Esophagus (tissue), 2 donors: Measurements from ENCODE around the gene SRMS. TPM values are rescaled to one million over a fixed set of nuclear protein-coding genes. Genes with fewer than 3 reads are reported as not detected.

Experiments used
- H3K27ac ChIP-seq, 2 donors: one replicate each; pipeline ENCODE4 v1.5.1; 2013; ENCODE audit warnings: low read depth in 2 of 2, mild to moderate bottlenecking in 2 of 2, inconsistent platforms in 1 of 2, low read length in 1 of 2, moderate library complexity in 1 of 2
- H3K27me3 ChIP-seq, 2 donors: one replicate each; pipeline ENCODE4 v1.6.1; 2013; ENCODE audit warnings: low read length in 2 of 2, control low read depth in 1 of 2, mild to moderate bottlenecking in 1 of 2; ENCODE audit not compliant: insufficient read depth in 2 of 2, control insufficient read depth in 1 of 2
- H3K36me3 ChIP-seq, 2 donors: one replicate each; pipeline ENCODE4 v1.6.1; 2013; ENCODE audit warnings: low read length in 1 of 2; ENCODE audit not compliant: control insufficient read depth in 2 of 2, insufficient read depth in 2 of 2
- H3K4me1 ChIP-seq, 2 donors: one replicate each; pipeline ENCODE4 v1.6.1; 2013; ENCODE audit warnings: low read length in 1 of 2; ENCODE audit not compliant: control insufficient read depth in 2 of 2, insufficient read depth in 2 of 2
- H3K4me3 ChIP-seq, 2 donors: one replicate each; pipeline ENCODE4 v1.5.1; 2013; ENCODE audit warnings: low read length in 2 of 2, mild to moderate bottlenecking in 2 of 2, low read depth in 1 of 2, moderate library complexity in 1 of 2
- H3K9me3 ChIP-seq, 2 donors: one replicate each; pipeline ENCODE4 v1.6.1; 2013; ENCODE audit warnings: mild to moderate bottlenecking in 2 of 2, low read depth in 1 of 2, low read length in 1 of 2, moderate library complexity in 1 of 2; ENCODE audit not compliant: control insufficient read depth in 2 of 2, insufficient read depth in 1 of 2
- WGBS, 2 donors: extraction: QIAGEN DNeasy Blood & Tissue Kit; methylation state at CpG; one replicate each; pipeline ENCODE4 v1.1.7; 2013; 5-methylcytosine and 5-hydroxymethylcytosine counted together
- polyA plus RNA-seq, 2 donors: library from polyadenylated mRNA; stranded (reverse); fragments of 200-250 nt; gene quantifications; one replicate each; pipeline ENCODE4 v1.2.3, GENCODE V29; 2013
- donor health status: healthy with polysubstance abuse.
- donor health status: Bipolar disorder and iron deficiency.

Gene SRMS
- polyA plus RNA-seq, 2 donors, result 0.04 TPM; not detected in 1

DNA sequence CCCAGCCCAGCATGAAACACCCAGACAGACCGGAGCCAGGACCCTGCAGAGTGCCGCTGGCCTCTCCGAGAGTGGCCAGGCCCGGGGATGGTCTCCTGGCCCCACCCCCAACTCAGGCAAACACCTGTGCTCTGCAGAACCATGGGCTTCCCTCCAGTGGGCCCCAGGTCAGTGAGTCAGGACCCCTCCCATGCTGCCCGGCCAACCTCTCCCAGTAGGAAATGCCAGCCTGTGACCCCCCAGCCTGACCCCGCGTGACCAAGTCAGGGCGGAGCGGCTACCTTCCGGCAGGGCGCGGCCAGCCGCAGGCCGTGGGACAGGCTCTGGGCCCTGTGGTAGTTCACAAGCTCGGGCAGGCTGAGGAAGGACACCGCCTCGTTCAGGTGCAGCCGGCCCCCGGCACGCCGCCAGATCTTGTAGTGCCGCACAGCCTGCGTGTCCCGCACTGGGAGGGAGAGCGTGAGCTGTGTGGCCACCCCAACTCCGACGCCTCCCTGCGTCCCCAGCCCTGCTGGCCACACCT is 13.6 kb downstream of the SRMS start:
- H3K27ac ChIP-seq, result peak overlapping the region; percentile 94 to 95
- H3K4me1 ChIP-seq, result peaks cover 0 to 37% of the 10 kb centered on the region in 2 donors
- 43 to 44% methylated on average over 24 to 28 of the region's 28 CpGs for WGBS, 2 donors
- H3K36me3 ChIP-seq, result peaks cover 0 to 21% of the 10 kb centered on the region in 2 donors
- H3K9me3 ChIP-seq, result peaks cover 0 to 2% of the 10 kb centered on the region in 2 donors
- H3K4me3 ChIP-seq, result peak overlapping the region; percentile 13 to 47
- H3K27me3 ChIP-seq, result no peaks in the 10 kb centered on the region

DNA sequence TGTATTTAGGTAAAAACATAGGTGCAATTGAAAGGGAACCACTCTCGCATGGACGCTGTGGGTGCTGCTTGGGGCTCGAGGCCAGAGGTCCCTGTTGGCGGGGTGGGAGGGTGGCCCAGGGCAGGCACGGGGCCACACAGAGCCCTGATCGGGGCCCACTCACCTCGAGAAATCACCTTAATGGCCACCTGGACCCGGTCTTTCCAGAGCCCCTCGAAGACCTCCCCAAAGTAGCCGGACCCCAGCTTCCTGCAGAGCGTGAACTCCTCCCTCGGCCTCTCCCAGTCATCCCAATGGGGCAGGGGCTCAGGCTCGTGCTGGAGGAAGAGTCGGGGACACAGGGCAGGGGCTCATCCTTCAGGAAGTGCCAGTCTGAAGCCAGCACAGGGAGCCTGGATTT is 14.2 kb downstream of the SRMS start:
- Histone ChIP-seq H3K27me3 (no peaks in the 10 kb centered on the region), H3K4me1 (peaks cover 0 to 36% of the 10 kb centered on the region in 2 donors), H3K27ac (peak overlapping the region in 1 of 2 donors; percentile 94), H3K36me3 (peaks cover 0 to 21% of the 10 kb centered on the region in 2 donors), H3K4me3 (peak overlapping the region in 1 of 2 donors; percentile 47), H3K9me3 (peaks cover 0 to 2% of the 10 kb centered on the region in 2 donors)
- 73 to 78% methylated on average over 14 of the region's 14 CpGs for WGBS, 2 donors

- Histone ChIP-seq H3K27me3 (no peaks in the 10 kb centered on the region), H3K27ac (no peak overlapping the region), H3K36me3 (peaks cover 0 to 21% of the 10 kb centered on the region in 2 donors), H3K4me3 (no peak overlapping the region), H3K9me3 (peaks cover 0 to 2% of the 10 kb centered on the region in 2 donors), H3K4me1 (peaks cover 0 to 36% of the 10 kb centered on the region in 2 donors)
- WGBS, 2 donors, result 74 to 82% methylated on average over 24 of the region's 24 CpGs
Observed at GRCh38 chr20:63532449-63532971, 15.0 kb downstream of the SRMS start.

DNA sequence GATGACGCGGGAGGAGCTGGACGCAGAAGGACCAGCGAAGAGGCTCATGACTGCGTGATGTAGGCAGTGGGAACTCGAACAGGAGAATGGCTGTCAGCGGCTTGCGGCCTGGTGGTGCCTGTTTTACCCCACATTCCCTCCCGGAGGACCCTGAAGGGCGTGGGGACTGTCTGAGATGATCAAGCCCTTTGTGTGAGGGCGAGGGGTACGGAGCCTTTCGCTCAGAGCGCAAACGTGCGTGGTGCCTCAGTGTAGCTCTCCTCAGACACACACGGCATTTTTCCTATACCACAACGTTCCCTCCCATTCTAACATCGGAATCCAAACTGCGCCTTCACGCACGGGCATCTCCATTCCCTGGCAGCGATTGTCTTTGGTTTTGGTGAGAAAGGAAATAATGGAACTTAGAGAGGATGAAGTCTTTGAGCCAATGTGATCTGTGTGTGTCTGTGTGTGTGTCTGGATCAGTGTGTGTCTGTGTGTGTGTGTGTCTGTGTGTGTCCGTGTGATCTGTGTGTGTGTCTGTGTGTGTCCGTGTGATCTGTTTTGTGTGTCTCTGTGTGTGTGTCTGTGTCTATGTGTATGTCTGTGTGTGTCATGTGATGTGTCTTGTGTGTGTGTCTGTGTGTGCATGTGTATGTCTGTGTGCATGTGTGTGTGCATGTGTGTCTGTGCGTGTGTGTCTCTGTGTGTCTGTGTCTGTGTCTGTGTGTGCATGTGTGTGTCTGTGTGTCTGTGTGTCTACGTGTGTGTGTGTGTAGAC is 15.7 kb downstream of the SRMS start:
- H3K4me1 ChIP-seq, result peaks cover 0 to 36% of the 10 kb centered on the region in 2 donors
- no peak overlapping the region for H3K27ac ChIP-seq
- H3K27me3 ChIP-seq, result no peaks in the 10 kb centered on the region
- peaks cover 0 to 2% of the 10 kb centered on the region in 2 donors for H3K9me3 ChIP-seq
- no peak overlapping the region for H3K4me3 ChIP-seq
- peaks cover 0 to 21% of the 10 kb centered on the region in 2 donors for H3K36me3 ChIP-seq
- WGBS, 2 donors, result 80 to 85% methylated on average over 27 of the region's 27 CpGs

- Histone ChIP-seq H3K4me1 (peaks cover 0 to 33% of the 10 kb centered on the region in 2 donors), H3K36me3 (peaks cover 0 to 21% of the 10 kb centered on the region in 2 donors), H3K4me3 (no peak overlapping the region), H3K27me3 (no peaks in the 10 kb centered on the region), H3K9me3 (peaks cover 0 to 2% of the 10 kb centered on the region in 2 donors), H3K27ac (peak overlapping the region in 1 of 2 donors; percentile 34)
- WGBS, 2 donors, result 60 to 63% methylated on average over 14 of the region's 14 CpGs
Observed at GRCh38 chr20:63530788-63531160, 16.8 kb downstream of the SRMS start.

DNA sequence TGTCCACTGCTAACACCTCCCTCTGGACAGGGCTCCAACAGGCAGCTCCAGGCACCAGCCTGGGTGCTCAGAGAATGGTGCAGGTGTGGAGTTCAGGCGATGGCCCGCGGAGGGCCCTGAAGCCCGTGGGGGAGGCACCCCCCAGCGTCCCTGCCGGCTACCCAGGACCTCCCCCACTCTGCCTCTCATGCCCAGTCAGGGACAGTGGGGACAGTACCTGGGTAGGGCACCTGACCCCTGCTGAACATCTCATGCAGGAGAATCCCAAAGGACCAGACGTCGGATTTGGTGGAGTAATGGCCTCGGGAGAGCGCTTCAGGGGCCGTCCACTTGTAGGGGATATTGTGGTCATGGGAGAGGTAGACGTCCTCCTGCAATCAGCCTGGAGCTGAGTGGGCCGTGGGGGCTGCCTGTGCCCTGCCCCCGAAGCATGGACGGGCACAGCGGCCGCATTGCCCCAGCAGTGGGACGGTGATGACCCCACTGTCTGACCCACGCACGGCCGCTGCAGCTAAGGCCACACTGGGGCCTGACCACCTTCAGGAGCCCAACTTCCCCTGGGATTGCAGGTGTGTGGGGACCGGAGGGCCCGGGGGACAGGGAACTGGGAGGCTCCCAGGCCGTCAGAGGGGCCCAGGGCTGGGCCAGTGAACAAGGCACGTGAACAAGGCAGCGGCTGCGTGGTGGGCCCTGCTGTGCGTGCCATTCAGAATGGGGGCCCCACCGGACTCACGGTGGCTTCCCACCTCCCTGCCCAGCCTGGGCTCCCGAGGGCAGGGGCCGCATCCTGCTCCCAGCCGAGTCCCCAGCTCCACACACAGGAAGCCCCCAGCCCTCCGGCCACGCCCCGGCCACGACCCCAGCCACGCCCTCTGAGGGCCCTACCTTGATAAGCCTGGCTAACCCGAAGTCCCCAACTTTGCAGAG is 17.4 kb downstream of the SRMS start:
- Histone ChIP-seq H3K27ac (peak overlapping the region in 1 of 2 donors; percentile 34), H3K4me3 (no peak overlapping the region), H3K4me1 (peaks cover 0 to 30% of the 10 kb centered on the region in 2 donors), H3K36me3 (peaks cover 0 to 21% of the 10 kb centered on the region in 2 donors), H3K9me3 (peaks cover 0 to 2% of the 10 kb centered on the region in 2 donors), H3K27me3 (no peaks in the 10 kb centered on the region)
- 71 to 74% methylated on average over 39 of the region's 39 CpGs for WGBS, 2 donors

DNA sequence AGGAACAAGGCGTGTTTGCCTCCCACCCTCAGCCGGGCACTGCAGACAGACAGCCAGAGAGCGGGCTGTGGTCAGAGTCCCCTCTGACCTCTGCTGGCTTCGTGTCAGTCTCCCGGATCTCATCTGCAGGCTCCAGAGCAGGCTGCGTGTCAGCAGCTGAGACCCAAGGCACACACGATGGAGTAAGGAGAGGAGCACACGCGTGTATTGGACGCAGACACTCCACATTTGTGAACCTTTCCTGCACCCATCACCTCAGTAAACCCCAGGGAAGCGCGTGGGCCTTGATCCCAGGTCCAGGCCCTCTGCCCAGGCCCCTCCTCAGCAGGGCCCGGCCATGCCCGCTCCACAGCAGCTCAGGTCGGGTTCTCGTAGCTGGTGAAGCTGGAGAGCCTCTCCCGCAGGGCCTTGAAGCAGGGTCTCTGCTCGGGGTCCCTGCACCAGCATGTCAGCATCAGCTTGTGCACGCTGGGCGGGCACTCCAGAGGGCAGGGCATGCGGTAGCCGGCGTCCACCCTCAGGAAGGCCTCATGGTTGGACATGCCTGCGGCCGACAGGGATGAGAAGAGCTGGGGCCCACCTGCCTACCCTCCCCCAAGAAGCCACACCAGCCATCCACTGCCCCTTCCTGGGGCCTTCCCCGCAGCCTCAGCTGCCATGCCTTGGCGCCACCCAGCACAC is 18.2 kb downstream of the SRMS start:
- H3K9me3 ChIP-seq, result peaks cover 0 to 2% of the 10 kb centered on the region in 2 donors
- H3K36me3 ChIP-seq, result peaks cover 0 to 21% of the 10 kb centered on the region in 2 donors
- WGBS, 2 donors, result 79 to 81% methylated on average over 27 of the region's 27 CpGs
- peak overlapping the region in 1 of 2 donors; percentile 78 for H3K27ac ChIP-seq
- peaks cover 0 to 22% of the 10 kb centered on the region in 2 donors for H3K4me1 ChIP-seq
- H3K4me3 ChIP-seq, result no peak overlapping the region
- H3K27me3 ChIP-seq, result no peaks in the 10 kb centered on the region

DNA sequence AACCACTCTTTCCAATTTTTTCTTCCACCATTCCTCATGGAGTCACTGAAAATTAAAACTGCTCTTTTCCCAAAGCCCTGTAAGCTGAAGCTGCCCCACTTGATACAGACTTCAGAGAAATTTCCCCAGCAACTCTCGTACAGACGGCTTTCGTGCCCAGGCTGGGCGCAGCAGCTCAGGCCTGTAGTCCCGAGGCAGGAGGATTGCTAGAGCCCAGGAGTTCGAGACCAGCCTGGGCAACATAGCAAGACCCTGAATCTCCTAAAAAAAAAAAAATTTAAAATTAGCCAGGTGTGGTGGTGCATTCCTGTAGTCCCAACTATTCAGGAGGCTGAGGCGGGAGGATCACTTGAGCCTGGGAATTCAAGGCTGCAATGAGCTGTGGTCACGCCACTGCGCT is 20.4 kb downstream of the SRMS start:
- no peak overlapping the region for H3K4me3 ChIP-seq
- H3K4me1 ChIP-seq, result peaks cover 0 to 21% of the 10 kb centered on the region in 2 donors
- no peak overlapping the region for H3K27ac ChIP-seq
- 81 to 84% methylated on average over 9 of the region's 9 CpGs for WGBS, 2 donors
- peaks cover 0 to 8% of the 10 kb centered on the region in 2 donors for H3K9me3 ChIP-seq
- H3K27me3 ChIP-seq, result no peaks in the 10 kb centered on the region
- H3K36me3 ChIP-seq, result peaks cover 0 to 32% of the 10 kb centered on the region in 2 donors
